GM10266 (cell line): Measurements from ENCODE around the gene STK39.

Experiments
- DNase-seq: peaks from one replicate; pipeline ENCODE4 v3.0.0; 2012; ENCODE audit errors: extremely low spot score
- TF ChIP-seq, protein P1 (sequence below): IDR thresholded peaks from 2 replicates; pipeline ENCODE4 v1.5.1; 2012; ENCODE audit warnings: mild to moderate bottlenecking, low read depth; ENCODE audit not compliant: control insufficient read depth, insufficient read depth; ENCODE audit errors: missing control alignments

STK39 gene

DNA sequence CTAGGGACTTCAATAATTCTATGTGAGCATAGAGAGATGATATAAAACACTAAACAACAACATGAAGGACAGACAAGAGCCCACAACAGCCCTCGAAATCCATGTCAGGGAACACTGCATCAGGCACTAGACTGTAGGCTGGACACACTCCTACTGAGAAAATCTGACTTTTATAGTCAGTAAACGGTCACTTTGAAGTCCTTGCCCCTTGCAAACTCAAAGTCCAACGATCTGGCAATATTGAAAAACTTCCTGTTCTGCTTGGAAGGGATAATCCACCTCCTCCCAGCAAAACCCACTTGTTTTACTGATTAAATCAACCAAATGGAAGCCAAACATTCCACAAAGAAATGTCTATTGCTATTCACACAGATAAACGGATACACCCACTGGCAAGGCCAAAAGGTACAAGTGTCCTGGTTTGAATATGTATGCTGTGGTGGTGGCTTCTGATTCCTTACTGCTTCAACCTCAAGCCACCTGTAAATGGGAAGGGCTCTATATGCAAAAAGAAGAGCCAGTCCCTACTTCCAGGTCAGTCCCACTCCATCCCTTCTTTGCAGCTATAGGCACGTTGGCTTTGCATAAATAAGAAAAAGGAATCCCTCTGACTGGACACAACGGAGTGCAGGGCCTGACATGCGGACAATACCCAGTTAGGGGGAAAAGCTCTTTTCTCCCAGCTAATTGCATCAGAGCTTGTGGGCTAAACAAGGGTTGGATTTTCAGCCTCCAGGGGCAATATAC lies 56.6 kb downstream of the STK39 start:
- TF ChIP-seq, protein P1, sequence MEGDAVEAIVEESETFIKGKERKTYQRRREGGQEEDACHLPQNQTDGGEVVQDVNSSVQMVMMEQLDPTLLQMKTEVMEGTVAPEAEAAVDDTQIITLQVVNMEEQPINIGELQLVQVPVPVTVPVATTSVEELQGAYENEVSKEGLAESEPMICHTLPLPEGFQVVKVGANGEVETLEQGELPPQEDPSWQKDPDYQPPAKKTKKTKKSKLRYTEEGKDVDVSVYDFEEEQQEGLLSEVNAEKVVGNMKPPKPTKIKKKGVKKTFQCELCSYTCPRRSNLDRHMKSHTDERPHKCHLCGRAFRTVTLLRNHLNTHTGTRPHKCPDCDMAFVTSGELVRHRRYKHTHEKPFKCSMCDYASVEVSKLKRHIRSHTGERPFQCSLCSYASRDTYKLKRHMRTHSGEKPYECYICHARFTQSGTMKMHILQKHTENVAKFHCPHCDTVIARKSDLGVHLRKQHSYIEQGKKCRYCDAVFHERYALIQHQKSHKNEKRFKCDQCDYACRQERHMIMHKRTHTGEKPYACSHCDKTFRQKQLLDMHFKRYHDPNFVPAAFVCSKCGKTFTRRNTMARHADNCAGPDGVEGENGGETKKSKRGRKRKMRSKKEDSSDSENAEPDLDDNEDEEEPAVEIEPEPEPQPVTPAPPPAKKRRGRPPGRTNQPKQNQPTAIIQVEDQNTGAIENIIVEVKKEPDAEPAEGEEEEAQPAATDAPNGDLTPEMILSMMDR, result no peak
- DNase-seq, result no peak

DNA sequence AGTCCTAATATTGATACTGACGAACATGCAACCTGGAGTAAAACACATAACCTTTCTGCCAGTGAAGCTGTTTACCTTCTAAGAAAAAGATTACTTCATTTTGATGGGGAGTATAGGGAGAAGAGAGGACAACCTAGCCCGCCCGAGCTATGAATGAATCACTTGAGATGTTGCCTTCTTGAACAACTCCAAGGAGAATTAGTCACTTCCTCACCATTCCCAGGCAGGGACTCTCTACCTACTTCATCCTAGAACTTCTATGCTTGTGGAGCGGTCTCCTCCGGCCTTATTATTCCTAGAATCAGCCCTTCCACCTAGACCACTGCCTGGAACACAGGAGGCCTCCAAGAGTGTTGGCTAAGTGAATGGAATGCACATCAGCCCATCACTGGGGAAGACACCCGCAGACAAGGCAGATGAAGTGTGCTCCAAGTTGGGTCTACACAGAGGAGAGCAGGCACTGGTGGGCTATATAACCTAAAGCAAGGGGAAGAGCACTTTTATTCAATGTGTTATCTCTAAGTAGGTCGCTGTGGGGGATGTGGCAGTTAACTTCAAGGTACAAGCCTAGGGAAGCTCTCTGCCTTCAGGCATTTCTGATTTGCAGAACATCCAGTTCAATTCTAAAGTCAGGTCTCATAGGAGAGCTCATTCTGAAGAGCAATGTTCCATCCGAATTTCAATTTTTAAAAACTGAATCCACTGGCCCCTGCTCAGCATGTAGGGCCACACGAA lies 57.4 kb downstream of the STK39 start:
- TF ChIP-seq, protein P1, result no peak
- no peak for DNase-seq

DNA sequence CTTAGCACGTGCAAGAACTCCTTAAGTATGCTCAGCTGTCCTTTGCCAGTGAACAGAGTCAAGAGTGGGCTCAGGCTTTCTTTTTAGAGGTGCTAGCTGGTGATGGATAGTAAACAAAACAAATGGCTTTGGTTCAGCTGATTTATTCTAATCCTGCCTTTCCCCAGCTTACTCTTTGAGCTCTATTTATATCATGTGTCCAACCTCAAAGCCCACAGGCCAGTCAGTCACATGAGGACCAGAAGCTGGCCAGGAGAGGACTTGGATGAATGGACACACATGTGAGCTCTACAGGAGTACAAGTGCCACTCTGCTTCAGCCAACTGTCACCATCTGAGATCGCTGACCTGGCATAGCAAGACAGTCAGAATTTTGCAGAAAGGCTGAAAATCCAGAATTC lies 59.4 kb downstream of the STK39 start:
- TF ChIP-seq, protein P1, result no peak
- DNase-seq, result no peak

DNA sequence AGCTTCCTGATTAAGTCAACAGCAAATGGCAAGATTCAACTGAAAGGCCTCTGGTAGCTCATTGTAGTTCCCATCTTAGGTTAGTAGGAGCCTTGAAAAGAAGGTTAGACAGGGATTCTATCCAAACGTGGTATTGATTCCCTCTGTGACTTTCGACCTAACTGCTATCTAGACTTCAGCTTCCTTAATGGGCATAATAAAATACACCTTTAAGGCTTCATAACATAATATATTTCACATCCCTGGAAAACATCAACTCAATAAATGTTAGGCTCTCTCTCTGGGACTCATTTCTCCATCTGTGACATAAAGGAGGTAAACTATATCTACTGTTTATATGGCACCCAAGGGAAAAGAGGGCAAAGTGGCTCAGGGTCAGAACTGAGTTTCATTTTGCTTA lies 60.9 kb downstream of the STK39 start:
- TF ChIP-seq, protein P1, result no peak
- DNase-seq, result no peak

DNA sequence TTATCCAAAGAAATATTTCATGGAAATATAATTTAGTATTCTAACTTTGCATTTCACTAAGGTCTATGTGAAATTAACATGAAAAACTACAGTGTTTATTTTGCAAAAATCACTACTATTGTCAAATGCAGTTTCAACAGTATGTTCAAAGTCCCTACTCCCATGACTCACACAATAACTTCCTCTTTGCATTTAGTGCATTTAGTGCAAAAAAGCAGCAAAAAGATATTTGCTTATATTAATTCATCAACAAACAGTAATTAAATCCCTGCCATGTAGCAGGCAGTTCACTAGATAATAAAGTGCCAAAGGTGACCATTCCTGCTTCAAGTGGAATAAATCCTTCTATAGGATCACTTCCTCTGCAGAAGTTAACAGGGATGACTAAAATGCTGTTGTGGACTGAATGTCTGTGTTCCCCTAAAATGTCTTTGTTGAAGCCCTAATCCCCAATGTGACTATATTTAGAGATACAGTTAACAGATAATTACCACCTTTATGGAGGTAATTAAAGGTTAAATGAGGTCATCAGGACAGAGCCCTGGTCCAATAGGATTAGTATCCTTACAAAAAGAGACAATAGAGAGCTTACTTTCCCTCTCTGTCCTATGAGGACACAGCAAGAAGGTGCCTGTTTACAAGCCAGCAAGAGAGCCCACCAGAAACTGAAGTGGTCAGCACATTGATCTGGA lies 61.7 kb downstream of the STK39 start:
- TF ChIP-seq, protein P1, result no peak
- no peak for DNase-seq

DNA sequence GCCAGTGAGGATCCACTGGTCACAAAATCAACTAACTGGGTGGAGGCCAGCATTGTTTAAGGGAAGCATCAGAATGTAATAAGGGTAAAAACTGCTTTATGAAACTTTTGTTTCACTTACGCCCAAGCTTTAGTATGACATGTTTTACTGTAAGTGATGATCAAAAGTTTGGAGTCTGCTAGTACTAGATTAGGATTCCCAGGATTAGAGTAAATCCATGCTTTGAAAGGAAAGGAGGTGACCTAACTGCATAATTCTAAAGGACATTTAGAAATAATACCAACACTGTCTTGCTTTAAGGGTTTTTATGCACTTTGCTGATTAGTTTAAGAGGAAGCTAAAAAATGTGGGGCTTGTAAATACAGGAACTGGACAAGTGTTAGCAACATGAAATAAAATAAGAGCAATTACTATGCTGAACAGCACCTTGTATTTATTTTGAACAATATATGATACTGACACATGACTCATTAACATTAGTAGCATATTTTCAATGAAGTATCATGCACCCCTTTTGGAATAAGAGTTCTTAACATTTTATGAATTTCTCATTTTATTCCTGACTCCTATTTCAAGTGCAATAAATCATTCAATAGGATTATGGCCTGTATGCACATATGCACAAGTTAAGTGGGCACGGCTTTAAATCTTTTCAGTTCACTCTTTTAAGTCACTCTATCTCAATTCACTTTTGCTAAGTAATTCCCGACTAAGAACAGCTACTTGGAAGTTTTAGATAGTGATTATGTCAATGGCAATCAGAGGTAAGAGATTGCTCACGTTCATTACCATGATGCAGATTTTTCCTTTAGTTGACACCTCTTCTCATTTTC lies 62.5 kb downstream of the STK39 start:
- TF ChIP-seq, protein P1, result no peak
- no peak for DNase-seq
